HEK293 (cell line): Measurements from ENCODE around the gene CYP26A1.

ENCODE experiments used
- CTCF ChIA-PET: fragments of 350-600 bp; formaldehyde crosslinking; extraction: SDS; loops from one replicate; lab custom pipeline; 2021; ENCODE audit warnings: antibody characterized with exemption; lab: Yijun Ruan, JAX
- POLR2A ChIA-PET: fragments of 300-600 bp; formaldehyde crosslinking; extraction: SDS; loops from one replicate; lab custom pipeline; 2020; ENCODE audit warnings: antibody characterized with exemption, inconsistent platforms; lab: Yijun Ruan, JAX
- H3K27ac ChIP-seq: fragments of 200-500 bp; sonication (Bioruptor generic); 2 replicates; pipeline ENCODE4 v1.5.1; 2014; ENCODE audit warnings: low read depth, low read length, control low read depth, inconsistent platforms; ENCODE audit errors: extremely low read depth
- H3K36me3 ChIP-seq, 2 experiments: fragments of 200-500 bp in 1 of 2; sonication (Bioruptor generic) in 1 of 2; 1 replicate in 1 of 2; 2 replicates in 1 of 2; pipeline ENCODE4 v1.5.1; 2014 to 2017; ENCODE audit warnings: inconsistent platforms in 2 of 2, low read length in 2 of 2; ENCODE audit not compliant: control insufficient read depth in 2 of 2, insufficient read depth in 1 of 2
- H3K4me1 ChIP-seq: fragments of 200-500 bp; sonication (Bioruptor generic); 2 replicates; pipeline ENCODE4 v1.5.1; 2014; ENCODE audit warnings: mild to moderate bottlenecking, low read length, inconsistent platforms; ENCODE audit not compliant: control insufficient read depth, insufficient read depth
- H3K4me3 ChIP-seq: 2 replicates; pipeline ENCODE4 v1.5.1; 2011; ENCODE audit warnings: low read depth, mild to moderate bottlenecking, control low read depth, low read length, moderate library complexity
- H3K9me3 ChIP-seq: fragments of 200-500 bp; sonication (Bioruptor generic); 2 replicates; pipeline ENCODE4 v1.5.1; 2014; ENCODE audit warnings: low read depth, low read length, inconsistent platforms; ENCODE audit not compliant: control insufficient read depth, insufficient read depth
- KLF16 ChIP-seq: fragments of 450-650 bp; formaldehyde crosslinking; IDR thresholded peaks from 2 replicates; pipeline ENCODE4 v1.5.1; 2017; ENCODE audit warnings: missing biosample characterization, missing genetic modification characterization
- RBAK ChIP-seq: fragments of 450-650 bp; formaldehyde crosslinking; IDR thresholded peaks from 2 replicates; pipeline ENCODE4 v1.5.1; 2016; ENCODE audit warnings: missing biosample characterization, missing genetic modification characterization
- REST ChIP-seq: fragments of 450-650 bp; formaldehyde crosslinking; IDR thresholded peaks from 2 replicates; pipeline ENCODE4 v1.5.1; 2016; ENCODE audit warnings: missing biosample characterization, missing genetic modification characterization
- SETDB1 ChIP-seq: IDR thresholded peaks from one replicate; pipeline ENCODE4 v1.6.1; 2017; ENCODE audit warnings: mild to moderate bottlenecking, low read length, moderate library complexity, mixed read lengths; ENCODE audit not compliant: insufficient read length
- YY1 ChIP-seq: fragments of 450-650 bp; formaldehyde crosslinking; IDR thresholded peaks from 2 replicates; pipeline ENCODE4 v1.5.1; 2018; ENCODE audit warnings: missing biosample characterization, missing genetic modification characterization
- ZBTB10 ChIP-seq: fragments of 450-650 bp; formaldehyde crosslinking; IDR thresholded peaks from 2 replicates; pipeline ENCODE4 v1.5.1; 2016; ENCODE audit warnings: missing biosample characterization, missing genetic modification characterization
- ZNF311 ChIP-seq: fragments of 450-650 bp; formaldehyde crosslinking; IDR thresholded peaks from 2 replicates; pipeline ENCODE4 v1.5.1; 2017; ENCODE audit warnings: missing biosample characterization, missing genetic modification characterization, borderline replicate concordance
- ZNF37A ChIP-seq: fragments of 450-650 bp; IDR thresholded peaks from 2 replicates; pipeline ENCODE4 v1.5.1; 2018; ENCODE audit warnings: missing biosample characterization, missing genetic modification characterization
- ZNF398 ChIP-seq: fragments of 450-650 bp; formaldehyde crosslinking; IDR thresholded peaks from 2 replicates; pipeline ENCODE4 v1.5.1; 2017; ENCODE audit warnings: missing biosample characterization, missing genetic modification characterization
- ZNF544 ChIP-seq: fragments of 450-650 bp; formaldehyde crosslinking; IDR thresholded peaks from 2 replicates; pipeline ENCODE4 v1.5.0; 2017; ENCODE audit warnings: missing biosample characterization, missing genetic modification characterization
- ZNF624 ChIP-seq: fragments of 450-650 bp; formaldehyde crosslinking; IDR thresholded peaks from 2 replicates; pipeline ENCODE4 v1.5.1; 2017; ENCODE audit warnings: missing biosample characterization, missing genetic modification characterization
- ZNF704 ChIP-seq: fragments of 450-650 bp; formaldehyde crosslinking; IDR thresholded peaks from 2 replicates; pipeline ENCODE4 v1.5.1; 2016; ENCODE audit warnings: missing biosample characterization, missing genetic modification characterization
- ZSCAN16 ChIP-seq: fragments of 450-650 bp; formaldehyde crosslinking; IDR thresholded peaks from 2 replicates; pipeline ENCODE4 v1.5.1; 2016; ENCODE audit warnings: missing biosample characterization, missing genetic modification characterization
- ZSCAN30 ChIP-seq: fragments of 450-650 bp; IDR thresholded peaks from 2 replicates; pipeline ENCODE4 v1.5.1; 2018; ENCODE audit warnings: missing biosample characterization, mild to moderate bottlenecking, missing genetic modification characterization, moderate library complexity

Gene CYP26A1

GRCh38 chr10:93065675-93066543 is 7.8 kb upstream of the CYP26A1 start:
- Histone ChIP-seq H3K4me3 (no peak overlapping the region), H3K36me3 (peaks cover 0 to 11% of the 10 kb centered on the region in 2 experiments; a peak in 1 of 3 replicates), H3K4me1 (no peaks in the 10 kb centered on the region), H3K27ac (no peak overlapping the region), H3K9me3 (no peaks in the 10 kb centered on the region)
- POLR2A ChIA-PET, result no interaction called here
- TF ChIP-seq ZSCAN30 (tag by site-specific recombination) (no peak), ZNF544 (no peak), SETDB1 (no peak), ZNF704 (tag by site-specific recombination) (no peak), ZNF398 (tag by site-specific recombination) (no peak), ZSCAN16 (tag by site-specific recombination) (no peak), KLF16 (tag by site-specific recombination) (no peak), REST (tag by site-specific recombination) (no peak), ZBTB10 (tag by site-specific recombination) (no peak), YY1 (no peak), RBAK (tag by site-specific recombination) (no peak), ZNF624 (no peak)
- CTCF ChIA-PET, result interaction anchor here (0.5 to 1.7 kb wide), 2 partner anchors 14 to 287 kb away, joined by 3 to 4 read pairs; no protein-coding TSS in a partner anchor

- Histone ChIP-seq H3K4me3 (no peak overlapping the region), H3K27ac (no peak overlapping the region), H3K4me1 (no peaks in the 10 kb centered on the region), H3K9me3 (no peaks in the 10 kb centered on the region), H3K36me3 (peaks cover 0 to 10% of the 10 kb centered on the region in 2 experiments; a peak in 1 of 3 replicates)
- CTCF ChIA-PET, result no interaction called here
- TF ChIP-seq ZNF37A (tag by site-specific recombination), result no peak
- TF ChIP-seq ZNF311 (tag by site-specific recombination), result no peak
- POLR2A ChIA-PET, result no interaction called here
Observed at GRCh38 chr10:93066544-93066913, 7.2 kb upstream of the CYP26A1 start.
